Thyroid gland (tissue), 4 donors: ENCODE data around the gene KCNJ10. TPM values are rescaled to one million over a fixed set of nuclear protein-coding genes. Genes with fewer than 3 reads are reported as not detected.

Source experiments
- DNase-seq, 2 donors: peaks; one replicate each; pipeline ENCODE4 v3.0.0-alpha.2; 2019
- H3K27ac ChIP-seq, 3 donors: fragments of 200-600 bp; sonication (generic); 1 replicate in 2 of 3; 2 replicates in 1 of 3; pipeline ENCODE4 v1.5.1; 2016 to 2019; ENCODE audit warnings: mild to moderate bottlenecking in 1 of 3, moderate library complexity in 1 of 3
- H3K27me3 ChIP-seq: fragments of 200-600 bp; sonication (generic); one replicate; pipeline ENCODE4 v1.5.1; 2019
- H3K36me3 ChIP-seq, 2 donors: fragments of 200-600 bp; sonication (generic); one replicate each; pipeline ENCODE4 v1.5.1; 2016 to 2019
- H3K4me1 ChIP-seq, 2 donors: fragments of 200-600 bp; sonication (generic); one replicate each; pipeline ENCODE4 v1.5.1; 2017 to 2019
- H3K4me3 ChIP-seq, 3 donors: fragments of 200-600 bp; sonication (generic); replicated peaks in 1 of 3; 1 replicate in 2 of 3; 2 replicates in 1 of 3; pipeline ENCODE4 v1.5.1; 2016; ENCODE audit warnings: mild to moderate bottlenecking in 1 of 3
- H3K9me3 ChIP-seq: fragments of 200-600 bp; sonication (generic); one replicate; pipeline ENCODE4 v1.5.1; 2017
- POLR2A ChIP-seq, 2 donors: fragments of 450-650 bp; IDR thresholded peaks; one replicate each; pipeline ENCODE4 v1.6.1; 2017; ENCODE audit warnings: antibody characterized with exemption in 2 of 2, mild to moderate bottlenecking in 2 of 2, moderate library complexity in 1 of 2
- WGBS, 2 donors: methylation state at CpG; one replicate each; pipeline ENCODE4 v1.1.5; 2017; 5-methylcytosine and 5-hydroxymethylcytosine counted together
- intact Hi-C: fragments of 100-400 bp; cut with DNase I; formaldehyde crosslinking; loops from one replicate; pipeline ENCODE4 v1.15.1; 2023
- total RNA-seq, 4 donors: library from RNA; depleted of rRNA; stranded (reverse); fragments of >200 nt; gene quantifications; one replicate each; pipeline ENCODE4 v1.2.3, GENCODE V29; 2016
- TF ChIP-seq, protein P1 (sequence below), 6 experiments: fragments of 200-600 bp in 3 of 6; fragments of 450-650 bp in 3 of 6; sonication (generic) in 3 of 6; IDR thresholded peaks; one replicate each; pipeline ENCODE4 v1.5.1; 2016 to 2019; ENCODE audit warnings: antibody characterized with exemption in 6 of 6, mild to moderate bottlenecking in 2 of 6, inconsistent platforms in 1 of 6, moderate library complexity in 1 of 6

KCNJ10 gene
- total RNA-seq, 4 donors from 2014 or later, result 0.13 to 0.45 (median 0.33) TPM; not detected in 1

DNA sequence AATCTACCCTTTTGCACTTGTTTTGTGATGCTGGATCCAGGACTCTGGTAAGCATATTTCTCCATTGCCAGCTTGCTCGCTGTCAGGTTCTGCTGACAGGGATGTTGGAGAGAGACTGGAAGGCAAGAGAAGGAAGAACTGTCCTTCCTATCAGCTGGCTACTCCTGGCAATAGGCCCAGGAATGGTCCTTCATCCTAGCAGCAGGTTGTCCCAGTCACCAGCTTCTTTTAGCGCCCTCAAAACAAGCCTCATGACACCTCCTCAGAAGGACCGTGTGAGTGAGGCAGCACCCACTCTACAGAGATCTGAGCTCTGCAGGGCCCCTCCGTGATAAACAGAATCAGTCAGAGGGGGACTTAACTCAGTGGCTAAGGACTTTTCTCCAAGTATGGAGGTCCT, 82.8 kb downstream of the KCNJ10 start:
- TF ChIP-seq, protein P1, sequence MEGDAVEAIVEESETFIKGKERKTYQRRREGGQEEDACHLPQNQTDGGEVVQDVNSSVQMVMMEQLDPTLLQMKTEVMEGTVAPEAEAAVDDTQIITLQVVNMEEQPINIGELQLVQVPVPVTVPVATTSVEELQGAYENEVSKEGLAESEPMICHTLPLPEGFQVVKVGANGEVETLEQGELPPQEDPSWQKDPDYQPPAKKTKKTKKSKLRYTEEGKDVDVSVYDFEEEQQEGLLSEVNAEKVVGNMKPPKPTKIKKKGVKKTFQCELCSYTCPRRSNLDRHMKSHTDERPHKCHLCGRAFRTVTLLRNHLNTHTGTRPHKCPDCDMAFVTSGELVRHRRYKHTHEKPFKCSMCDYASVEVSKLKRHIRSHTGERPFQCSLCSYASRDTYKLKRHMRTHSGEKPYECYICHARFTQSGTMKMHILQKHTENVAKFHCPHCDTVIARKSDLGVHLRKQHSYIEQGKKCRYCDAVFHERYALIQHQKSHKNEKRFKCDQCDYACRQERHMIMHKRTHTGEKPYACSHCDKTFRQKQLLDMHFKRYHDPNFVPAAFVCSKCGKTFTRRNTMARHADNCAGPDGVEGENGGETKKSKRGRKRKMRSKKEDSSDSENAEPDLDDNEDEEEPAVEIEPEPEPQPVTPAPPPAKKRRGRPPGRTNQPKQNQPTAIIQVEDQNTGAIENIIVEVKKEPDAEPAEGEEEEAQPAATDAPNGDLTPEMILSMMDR (IDR thresholded peaks at IDR 0.05), result no peak
- no peak for TF ChIP-seq POLR2A (IDR thresholded peaks at IDR 0.05)
- no peak for DNase-seq
- Histone ChIP-seq H3K9me3 (no peaks in the 10 kb centered on the region), H3K27me3 (no peaks in the 10 kb centered on the region), H3K4me1 (no peaks in the 10 kb centered on the region), H3K27ac (no peak overlapping the region), H3K4me3 (no peak overlapping the region), H3K36me3 (no peaks in the 10 kb centered on the region)
- intact Hi-C loops, result no loop called here
- 67 to 69% methylated on average over 4 of the region's 4 CpGs for WGBS, 2 donors

DNA sequence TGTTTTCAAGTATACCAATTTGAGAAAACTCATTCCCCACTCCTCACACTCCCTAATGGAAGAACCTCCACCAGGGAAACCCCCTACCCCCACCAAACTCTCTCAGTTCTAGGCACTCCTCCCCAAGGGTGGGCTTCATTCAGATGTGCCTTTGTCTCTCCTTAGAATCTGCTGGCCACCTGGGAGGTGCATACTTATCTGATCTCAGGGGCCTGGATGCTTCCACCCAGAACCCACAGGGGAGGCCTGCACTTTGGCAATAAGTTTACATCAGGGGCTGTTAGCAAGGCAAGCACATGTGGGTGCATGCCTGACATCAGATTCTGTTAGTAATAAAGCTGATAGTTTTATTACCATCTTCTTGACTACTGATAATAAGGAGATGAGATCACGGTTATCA, 83.4 kb downstream of the KCNJ10 start:
- H3K4me3 ChIP-seq, result no peak overlapping the region
- H3K4me1 ChIP-seq, result no peaks in the 10 kb centered on the region
- H3K36me3 ChIP-seq, result no peaks in the 10 kb centered on the region
- intact Hi-C loops, result no loop called here
- H3K27me3 ChIP-seq, result no peaks in the 10 kb centered on the region
- no peak overlapping the region for H3K27ac ChIP-seq
- H3K9me3 ChIP-seq, result no peaks in the 10 kb centered on the region
- 83 to 94% methylated on average over 1 of the region's 1 CpG for WGBS, 2 donors
- TF ChIP-seq, protein P1 (IDR thresholded peaks at IDR 0.05), result no peak
- TF ChIP-seq POLR2A (IDR thresholded peaks at IDR 0.05), result no peak
- no peak for DNase-seq

DNA sequence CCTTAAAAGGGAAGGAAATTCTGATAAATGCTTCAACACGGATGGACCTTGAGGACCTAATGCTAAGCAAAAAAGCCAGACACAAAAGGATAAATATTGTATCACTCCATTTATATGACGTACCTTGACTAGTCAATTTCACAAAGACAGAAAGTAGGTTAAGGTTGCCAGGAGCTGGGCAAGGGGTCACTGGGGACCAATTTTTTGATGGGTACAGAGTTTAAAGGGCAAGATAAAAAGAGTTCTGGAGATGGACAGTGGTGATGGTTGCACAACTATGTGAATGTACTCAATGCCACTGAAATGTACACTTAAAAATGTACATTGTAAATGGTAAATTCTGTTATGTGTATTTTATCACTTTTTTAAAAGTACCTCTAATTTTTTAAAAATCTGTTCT, 83.9 kb downstream of the KCNJ10 start:
- intact Hi-C loops, result no loop called here
- 86 to 88% methylated on average over 2 of the region's 2 CpGs for WGBS, 2 donors

DNA sequence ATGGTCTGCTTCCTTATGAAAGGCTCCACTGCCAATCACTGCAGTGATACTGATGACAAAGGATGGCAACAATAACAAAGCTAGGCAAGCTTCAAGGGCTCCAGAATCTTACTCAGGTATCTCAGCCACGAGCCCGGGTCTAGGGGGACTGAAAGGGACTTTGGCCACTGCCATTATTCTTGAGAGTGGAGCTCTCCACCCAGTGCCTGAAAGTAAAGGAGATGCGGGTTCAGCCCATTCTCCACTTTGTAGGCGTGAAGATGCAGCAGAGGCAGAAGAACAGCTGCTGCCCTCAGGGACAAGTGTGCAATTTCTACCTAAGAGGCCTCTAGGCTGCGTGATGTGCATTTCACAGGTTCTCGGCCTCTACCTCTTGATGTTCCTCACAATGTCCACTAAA, 84.5 kb downstream of the KCNJ10 start:
- WGBS, 2 donors, result 80 to 82% methylated on average over 6 of the region's 6 CpGs
- no peak for DNase-seq
- Histone ChIP-seq H3K27me3 (no peaks in the 10 kb centered on the region), H3K36me3 (no peaks in the 10 kb centered on the region), H3K4me1 (no peaks in the 10 kb centered on the region), H3K9me3 (no peaks in the 10 kb centered on the region), H3K4me3 (no peak overlapping the region), H3K27ac (no peak overlapping the region)
- intact Hi-C loops, result no loop called here
- TF ChIP-seq, protein P1 (IDR thresholded peaks at IDR 0.05), result no peak
- TF ChIP-seq POLR2A (IDR thresholded peaks at IDR 0.05), result no peak

More for the DNA sequence above, 83.9 kb downstream of the KCNJ10 start:
- TF ChIP-seq, protein P1 (IDR thresholded peaks at IDR 0.05), result no peak
- TF ChIP-seq POLR2A (IDR thresholded peaks at IDR 0.05), result no peak
- Histone ChIP-seq H3K9me3 (no peaks in the 10 kb centered on the region), H3K36me3 (no peaks in the 10 kb centered on the region), H3K27me3 (no peaks in the 10 kb centered on the region), H3K27ac (no peak overlapping the region), H3K4me1 (no peaks in the 10 kb centered on the region), H3K4me3 (no peak overlapping the region)
- DNase-seq, result no peak

DNA sequence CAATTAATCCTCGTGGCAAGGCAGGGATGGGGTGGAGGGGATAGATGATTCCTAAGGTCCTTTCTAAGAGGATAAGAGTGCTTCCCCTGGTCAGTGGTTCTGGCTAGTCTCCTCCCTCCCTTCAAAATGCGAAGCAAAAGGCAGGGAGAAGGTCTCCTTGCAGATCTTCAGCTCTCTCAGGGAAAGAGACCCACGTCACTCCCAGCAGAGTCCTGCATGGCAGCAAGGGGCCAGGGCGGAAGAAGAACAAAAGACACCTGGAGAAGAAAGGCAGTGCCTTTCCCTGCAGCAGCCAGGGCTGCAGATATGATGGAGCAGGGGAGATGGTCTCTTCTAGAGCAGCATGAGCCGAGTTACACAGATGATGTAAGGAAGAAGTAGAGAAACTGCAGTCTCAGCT, 86.3 kb downstream of the KCNJ10 start:
- no peaks in the 10 kb centered on the region for H3K36me3 ChIP-seq
- H3K27me3 ChIP-seq, result no peaks in the 10 kb centered on the region
- no peaks in the 10 kb centered on the region for H3K4me1 ChIP-seq
- DNase-seq, result no peak
- WGBS, 2 donors, result 54 to 61% methylated on average over 5 of the region's 5 CpGs
- no peak overlapping the region for H3K4me3 ChIP-seq
- TF ChIP-seq, protein P1 (IDR thresholded peaks at IDR 0.05), result no peak
- no peak for TF ChIP-seq POLR2A (IDR thresholded peaks at IDR 0.05)
- H3K9me3 ChIP-seq, result no peaks in the 10 kb centered on the region
- intact Hi-C loops, result no loop called here
- H3K27ac ChIP-seq, result no peak overlapping the region
